Activated T-cell treated with anti-CD3 and anti-CD28 coated beads, Interleukin-2, amount 50 U/mL, for 24 hours (primary cell): ENCODE measurements around the gene UTP14C.

Source experiments
- DNase-seq: peaks from one replicate; pipeline ENCODE4 v3.0.0-alpha.2; 2020
- H3K27ac Mint-ChIP-seq: 2 replicates; pipeline ENCODE4 v1.8.0; 2020; ENCODE audit warnings: mild to moderate bottlenecking, mixed read lengths
- H3K27me3 Mint-ChIP-seq: 2 replicates; pipeline ENCODE4 v1.8.0; 2020; ENCODE audit warnings: mixed read lengths
- H3K36me3 Mint-ChIP-seq: 2 replicates; pipeline ENCODE4 v1.8.0; 2020; ENCODE audit warnings: low read depth, mixed read lengths
- H3K4me1 Mint-ChIP-seq: 2 replicates; pipeline ENCODE4 v1.8.0; 2020; ENCODE audit warnings: low read depth, mixed read lengths
- H3K4me3 Mint-ChIP-seq: 2 replicates; pipeline ENCODE4 v1.8.0; 2020; ENCODE audit warnings: mild to moderate bottlenecking, moderate library complexity, mixed read lengths
- H3K9me3 Mint-ChIP-seq: 2 replicates; pipeline ENCODE4 v1.8.0; 2020; ENCODE audit warnings: mixed read lengths

Gene UTP14C

GRCh38 chr13:51997641-51998330 lies 26.7 kb upstream of the UTP14C start:
- Mint-ChIP-seq H3K27me3 (peaks cover 8% of the 10 kb centered on the region), H3K4me1 (no peaks in the 10 kb centered on the region), H3K27ac (no peak overlapping the region), H3K36me3 (no peaks in the 10 kb centered on the region), H3K4me3 (no peak overlapping the region), H3K9me3 (no peaks in the 10 kb centered on the region)
- DNase-seq: no peak

GRCh38 chr13:51998723-51999509 lies 25.6 kb upstream of the UTP14C start:
- H3K9me3 Mint-ChIP-seq: no peaks in the 10 kb centered on the region
- no peak overlapping the region for H3K27ac Mint-ChIP-seq
- H3K4me3 Mint-ChIP-seq: no peak overlapping the region
- H3K4me1 Mint-ChIP-seq: no peaks in the 10 kb centered on the region
- H3K27me3 Mint-ChIP-seq: peaks cover 8% of the 10 kb centered on the region
- no peaks in the 10 kb centered on the region for H3K36me3 Mint-ChIP-seq
- no peak for DNase-seq

GRCh38 chr13:51999510-51999911 lies 25.0 kb upstream of the UTP14C start:
- no peak for DNase-seq
- H3K4me3 Mint-ChIP-seq: no peak overlapping the region
- H3K9me3 Mint-ChIP-seq: no peaks in the 10 kb centered on the region
- H3K4me1 Mint-ChIP-seq: no peaks in the 10 kb centered on the region
- peaks cover 8% of the 10 kb centered on the region for H3K27me3 Mint-ChIP-seq
- H3K36me3 Mint-ChIP-seq: no peaks in the 10 kb centered on the region
- H3K27ac Mint-ChIP-seq: no peak overlapping the region

GRCh38 chr13:51999921-52000320 lies 24.6 kb upstream of the UTP14C start:
- no peak overlapping the region for H3K27ac Mint-ChIP-seq
- H3K4me3 Mint-ChIP-seq: no peak overlapping the region
- H3K4me1 Mint-ChIP-seq: no peaks in the 10 kb centered on the region
- no peak for DNase-seq
- H3K27me3 Mint-ChIP-seq: peaks cover 8% of the 10 kb centered on the region
- H3K36me3 Mint-ChIP-seq: no peaks in the 10 kb centered on the region
- H3K9me3 Mint-ChIP-seq: no peaks in the 10 kb centered on the region

- no peaks in the 10 kb centered on the region for H3K9me3 Mint-ChIP-seq
- no peak overlapping the region for H3K4me3 Mint-ChIP-seq
- H3K4me1 Mint-ChIP-seq: no peaks in the 10 kb centered on the region
- peaks cover 8% of the 10 kb centered on the region for H3K27me3 Mint-ChIP-seq
- H3K36me3 Mint-ChIP-seq: no peaks in the 10 kb centered on the region
- no peak for DNase-seq
- H3K27ac Mint-ChIP-seq: no peak overlapping the region
Measured at GRCh38 chr13:52001120-52001731, 23.3 kb upstream of the UTP14C start.

- H3K27ac Mint-ChIP-seq: no peak overlapping the region
- no peaks in the 10 kb centered on the region for H3K4me1 Mint-ChIP-seq
- no peaks in the 10 kb centered on the region for H3K9me3 Mint-ChIP-seq
- no peak overlapping the region for H3K4me3 Mint-ChIP-seq
- H3K36me3 Mint-ChIP-seq: no peaks in the 10 kb centered on the region
- DNase-seq: no peak
- H3K27me3 Mint-ChIP-seq: peaks cover 9% of the 10 kb centered on the region
Measured at GRCh38 chr13:52002361-52002760, 22.1 kb upstream of the UTP14C start.

- H3K27me3 Mint-ChIP-seq: peaks cover 12% of the 10 kb centered on the region
- H3K36me3 Mint-ChIP-seq: no peaks in the 10 kb centered on the region
- H3K4me3 Mint-ChIP-seq: no peak overlapping the region
- no peaks in the 10 kb centered on the region for H3K4me1 Mint-ChIP-seq
- no peaks in the 10 kb centered on the region for H3K9me3 Mint-ChIP-seq
- no peak overlapping the region for H3K27ac Mint-ChIP-seq
- no peak for DNase-seq
Measured at GRCh38 chr13:52003541-52003940, 20.9 kb upstream of the UTP14C start.

- Mint-ChIP-seq H3K36me3 (no peaks in the 10 kb centered on the region), H3K4me1 (no peaks in the 10 kb centered on the region), H3K9me3 (no peaks in the 10 kb centered on the region), H3K4me3 (no peak overlapping the region), H3K27ac (no peak overlapping the region), H3K27me3 (peaks cover 12% of the 10 kb centered on the region)
- no peak for DNase-seq
Measured at GRCh38 chr13:52004511-52005170, 19.9 kb upstream of the UTP14C start.

- DNase-seq: no peak
- Mint-ChIP-seq H3K9me3 (no peaks in the 10 kb centered on the region), H3K4me1 (peaks cover 5% of the 10 kb centered on the region), H3K36me3 (no peaks in the 10 kb centered on the region), H3K27me3 (peaks cover 21% of the 10 kb centered on the region), H3K4me3 (no peak overlapping the region), H3K27ac (no peak overlapping the region)
Measured at GRCh38 chr13:52005841-52006522, 18.5 kb upstream of the UTP14C start.

GRCh38 chr13:52006523-52007245 lies 17.8 kb upstream of the UTP14C start:
- no peak overlapping the region for H3K4me3 Mint-ChIP-seq
- no peak overlapping the region for H3K27ac Mint-ChIP-seq
- H3K27me3 Mint-ChIP-seq: peaks cover 24% of the 10 kb centered on the region
- H3K9me3 Mint-ChIP-seq: no peaks in the 10 kb centered on the region
- peaks cover 8% of the 10 kb centered on the region for H3K4me1 Mint-ChIP-seq
- DNase-seq: no peak
- no peaks in the 10 kb centered on the region for H3K36me3 Mint-ChIP-seq

GRCh38 chr13:52009946-52010345 lies 14.5 kb upstream of the UTP14C start:
- Mint-ChIP-seq H3K4me1 (peaks cover 16% of the 10 kb centered on the region), H3K4me3 (no peak overlapping the region), H3K36me3 (peaks cover 6% of the 10 kb centered on the region), H3K27me3 (peaks cover 24% of the 10 kb centered on the region), H3K27ac (no peak overlapping the region), H3K9me3 (no peaks in the 10 kb centered on the region)
- DNase-seq: no peak

- peaks cover 24% of the 10 kb centered on the region for H3K27me3 Mint-ChIP-seq
- H3K9me3 Mint-ChIP-seq: no peaks in the 10 kb centered on the region
- H3K4me3 Mint-ChIP-seq: peak within 1 kb of the TSS; percentile 98
- H3K36me3 Mint-ChIP-seq: peaks cover 15% of the 10 kb centered on the region
- DNase-seq: peak; percentile 53
- H3K4me1 Mint-ChIP-seq: peaks cover 25% of the 10 kb centered on the region
- peak within 1 kb of the TSS; percentile 95 for H3K27ac Mint-ChIP-seq
Measured at GRCh38 chr13:52010890-52011631, 13.4 kb upstream of the UTP14C start, which contains the start of gene ATP7B. TSS of gene ATP7B (minus strand) at chr13:52011450. CDS start at chr13:52011337, 113 bp downstream.
